Fibroblast of villous mesenchyme (primary cell): ENCODE results near the gene SH3TC2. TPM values are rescaled to one million over a fixed set of nuclear protein-coding genes. Genes with fewer than 3 reads are reported as not detected.

Experiments used
- DNase-seq: peaks from one replicate; pipeline ENCODE4 v3.0.0-alpha.2; 2010; ENCODE audit warnings: low read depth
- H3K4me3 ChIP-seq: 2 replicates; pipeline ENCODE4 v1.5.1; 2011; ENCODE audit warnings: low read depth, mild to moderate bottlenecking, low read length
- total RNA-seq: library from RNA; depleted of rRNA; stranded (reverse); fragments of >200 nt; gene quantifications from 2 replicates; pipeline ENCODE4 v1.2.3, GENCODE V29; 2012
- TF ChIP-seq, protein P1 (sequence below): IDR thresholded peaks from 2 replicates; pipeline ENCODE4 v1.5.1; 2012; ENCODE audit warnings: low read depth, mild to moderate bottlenecking, low read length; ENCODE audit not compliant: insufficient read depth

SH3TC2 gene
- total RNA-seq, 1 donor: 13.4 TPM

DNA sequence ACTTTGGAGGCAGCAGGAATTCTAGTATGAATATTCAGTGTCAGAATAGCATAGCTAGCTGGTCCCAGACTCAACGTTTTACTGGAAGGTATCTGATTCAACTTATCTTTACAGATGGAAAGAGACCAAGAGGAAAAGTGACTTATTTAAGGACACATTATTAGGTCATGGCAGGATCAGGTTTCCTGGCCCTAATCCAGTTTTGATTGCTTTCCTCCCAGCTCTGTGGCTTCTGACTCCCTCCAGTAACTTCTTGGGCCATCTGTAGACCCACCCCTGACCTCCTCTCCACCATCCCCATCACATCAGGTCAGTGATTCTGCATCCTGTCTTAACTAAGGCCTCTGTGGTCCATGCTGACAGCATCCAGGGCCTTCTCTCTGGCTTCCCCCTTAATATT, 38.4 kb downstream of the SH3TC2 start:
- DNase-seq: no peak
- H3K4me3 ChIP-seq: no peak overlapping the region
- TF ChIP-seq, protein P1, sequence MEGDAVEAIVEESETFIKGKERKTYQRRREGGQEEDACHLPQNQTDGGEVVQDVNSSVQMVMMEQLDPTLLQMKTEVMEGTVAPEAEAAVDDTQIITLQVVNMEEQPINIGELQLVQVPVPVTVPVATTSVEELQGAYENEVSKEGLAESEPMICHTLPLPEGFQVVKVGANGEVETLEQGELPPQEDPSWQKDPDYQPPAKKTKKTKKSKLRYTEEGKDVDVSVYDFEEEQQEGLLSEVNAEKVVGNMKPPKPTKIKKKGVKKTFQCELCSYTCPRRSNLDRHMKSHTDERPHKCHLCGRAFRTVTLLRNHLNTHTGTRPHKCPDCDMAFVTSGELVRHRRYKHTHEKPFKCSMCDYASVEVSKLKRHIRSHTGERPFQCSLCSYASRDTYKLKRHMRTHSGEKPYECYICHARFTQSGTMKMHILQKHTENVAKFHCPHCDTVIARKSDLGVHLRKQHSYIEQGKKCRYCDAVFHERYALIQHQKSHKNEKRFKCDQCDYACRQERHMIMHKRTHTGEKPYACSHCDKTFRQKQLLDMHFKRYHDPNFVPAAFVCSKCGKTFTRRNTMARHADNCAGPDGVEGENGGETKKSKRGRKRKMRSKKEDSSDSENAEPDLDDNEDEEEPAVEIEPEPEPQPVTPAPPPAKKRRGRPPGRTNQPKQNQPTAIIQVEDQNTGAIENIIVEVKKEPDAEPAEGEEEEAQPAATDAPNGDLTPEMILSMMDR: no peak

DNA sequence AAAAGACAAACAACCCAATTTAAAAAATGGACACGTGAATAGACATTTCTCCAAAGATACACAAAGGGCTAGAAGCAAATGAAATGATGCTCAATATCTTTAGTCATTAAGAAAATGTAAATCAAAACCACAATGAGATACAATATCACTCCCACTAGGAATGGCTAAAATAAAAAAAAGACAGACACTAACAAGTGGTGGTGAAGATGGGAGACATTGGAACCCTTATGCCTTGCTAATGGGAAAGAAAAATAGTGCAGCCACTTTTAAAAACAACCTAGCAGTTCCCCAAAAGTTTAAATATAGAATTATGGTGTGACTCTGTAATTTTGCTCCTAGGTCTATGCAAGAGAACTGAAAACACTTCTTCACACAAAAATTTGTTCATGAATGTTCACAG, 40.7 kb downstream of the SH3TC2 start:
- DNase-seq: no peak
- no peak overlapping the region for H3K4me3 ChIP-seq
- TF ChIP-seq, protein P1: no peak

DNA sequence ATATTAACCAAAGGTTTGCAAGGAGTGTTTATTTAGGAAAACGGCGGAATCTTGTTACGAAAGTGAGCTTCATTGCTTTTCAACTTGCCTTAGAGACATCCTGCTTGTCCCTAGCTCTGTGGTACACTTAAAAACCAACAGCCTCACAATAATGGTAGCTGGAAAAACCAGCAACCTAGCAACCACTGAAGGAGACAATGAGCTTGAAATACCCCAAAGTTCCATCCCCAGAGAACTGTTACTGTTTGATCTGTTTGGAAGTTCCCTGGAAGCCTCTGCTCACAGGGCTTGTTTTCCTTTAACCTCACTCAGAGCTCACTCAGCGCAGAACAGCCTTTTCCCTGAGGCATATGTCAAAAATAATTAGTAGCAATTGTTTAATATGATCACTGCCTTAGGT, 43.2 kb downstream of the SH3TC2 start:
- no peak overlapping the region for H3K4me3 ChIP-seq
- TF ChIP-seq, protein P1: no peak
- DNase-seq: no peak

DNA sequence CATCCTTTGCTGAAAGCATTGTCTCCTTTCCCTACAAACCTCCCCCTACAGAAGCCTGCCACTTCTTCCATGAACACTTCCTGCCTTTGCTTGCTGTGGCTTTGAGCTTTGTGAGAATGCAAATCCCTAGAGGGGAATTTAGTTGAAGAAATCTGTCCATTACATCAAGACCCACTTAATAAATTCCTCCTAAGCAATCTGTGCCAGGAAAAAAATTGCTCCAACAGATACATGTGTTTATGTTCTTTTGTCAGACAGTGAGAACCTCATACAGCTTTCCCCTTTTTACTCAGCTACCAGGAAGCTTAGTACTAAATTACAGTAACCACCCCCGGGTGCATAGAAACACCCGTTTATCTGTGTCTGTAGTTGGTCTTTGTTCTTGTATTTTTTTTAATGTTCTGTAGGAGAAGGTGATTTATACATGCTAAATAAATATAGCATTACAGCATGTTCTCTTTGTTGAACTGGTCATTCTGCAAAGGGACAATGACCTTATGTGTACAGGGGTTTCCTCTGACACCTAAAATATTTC, 43.9 kb downstream of the SH3TC2 start:
- DNase-seq: no peak
- TF ChIP-seq, protein P1: no peak
- H3K4me3 ChIP-seq: no peak overlapping the region

DNA sequence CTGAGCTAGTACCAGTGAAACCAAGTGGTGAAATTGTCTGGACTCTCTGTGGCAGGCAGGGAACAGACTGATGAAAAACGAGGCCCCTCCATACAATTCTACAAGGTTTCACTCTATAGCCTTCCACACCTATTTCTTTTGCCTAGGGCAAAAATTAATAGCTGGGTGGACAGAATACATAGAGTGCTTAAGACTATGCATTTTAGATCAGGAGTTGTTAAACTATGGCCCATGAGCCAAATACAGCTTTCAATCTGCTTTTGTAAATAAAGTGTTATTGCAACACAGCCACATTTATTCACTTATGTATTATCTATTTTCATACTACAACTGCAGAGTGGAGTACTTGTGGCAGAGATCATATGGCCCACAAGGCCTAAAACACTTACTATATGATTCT, 45.2 kb downstream of the SH3TC2 start:
- H3K4me3 ChIP-seq: no peak overlapping the region
- DNase-seq: no peak
- TF ChIP-seq, protein P1: no peak

DNA sequence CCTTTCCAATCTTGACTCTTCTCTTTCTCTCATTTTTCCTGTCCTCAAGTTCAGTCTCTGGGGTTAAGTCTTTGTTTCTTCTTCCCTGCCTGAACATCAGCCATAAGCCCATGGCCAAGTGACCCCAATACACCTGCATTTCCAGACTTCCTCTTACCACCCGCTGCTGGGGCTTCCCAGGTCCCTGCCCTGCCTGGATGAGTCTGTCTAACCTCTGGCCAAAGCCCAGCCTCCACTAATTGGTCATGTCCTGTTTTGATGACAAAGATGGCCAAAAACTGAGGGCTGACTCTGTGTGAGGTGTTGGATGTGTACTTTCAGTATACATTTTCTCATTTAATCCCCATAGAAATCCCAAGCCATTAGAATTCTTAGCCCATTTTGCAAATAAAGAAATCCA, 47.3 kb downstream of the SH3TC2 start:
- DNase-seq: no peak
- TF ChIP-seq, protein P1: no peak
- H3K4me3 ChIP-seq: no peak overlapping the region

DNA sequence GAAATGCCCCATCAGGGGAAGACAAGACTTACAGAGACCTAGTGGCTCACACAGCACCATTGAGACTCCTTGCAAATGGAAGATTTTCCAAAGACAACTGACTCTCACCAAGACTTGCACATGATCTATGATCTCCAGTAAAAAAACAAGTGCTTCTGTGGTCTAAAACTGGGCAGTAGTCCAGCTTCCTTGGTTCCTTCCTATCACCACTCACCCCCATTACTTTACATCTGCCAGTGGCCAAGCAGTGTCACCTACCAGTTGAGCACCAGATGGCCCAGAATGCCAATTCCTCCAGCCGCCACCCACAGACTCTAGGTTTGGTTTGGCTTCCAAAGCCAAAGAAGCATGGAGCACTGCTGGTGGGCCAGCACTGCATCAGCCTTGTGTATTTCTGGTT, 47.7 kb downstream of the SH3TC2 start:
- no peak overlapping the region for H3K4me3 ChIP-seq
- DNase-seq: no peak
- TF ChIP-seq, protein P1: no peak
